HG03520 (cell line): ENCODE data around the gene BRD3OS.
A peak's percentile ranks its signal among the peaks of the same experiment; 100 is the strongest.
"Not testable (repeated sequence)": the region's sequence is repeated elsewhere in the genome, so short reads cannot be mapped to it uniquely, and the experiment has no call there.

Experiments
- ATAC-seq: cut with Tn5 transposase; IDR thresholded peaks from one replicate; pipeline ENCODE4 v1.9.1; 2021; ENCODE audit warnings: mild to moderate bottlenecking, moderate library complexity; ENCODE audit not compliant: unreplicated experiment

The BRD3OS gene

DNA sequence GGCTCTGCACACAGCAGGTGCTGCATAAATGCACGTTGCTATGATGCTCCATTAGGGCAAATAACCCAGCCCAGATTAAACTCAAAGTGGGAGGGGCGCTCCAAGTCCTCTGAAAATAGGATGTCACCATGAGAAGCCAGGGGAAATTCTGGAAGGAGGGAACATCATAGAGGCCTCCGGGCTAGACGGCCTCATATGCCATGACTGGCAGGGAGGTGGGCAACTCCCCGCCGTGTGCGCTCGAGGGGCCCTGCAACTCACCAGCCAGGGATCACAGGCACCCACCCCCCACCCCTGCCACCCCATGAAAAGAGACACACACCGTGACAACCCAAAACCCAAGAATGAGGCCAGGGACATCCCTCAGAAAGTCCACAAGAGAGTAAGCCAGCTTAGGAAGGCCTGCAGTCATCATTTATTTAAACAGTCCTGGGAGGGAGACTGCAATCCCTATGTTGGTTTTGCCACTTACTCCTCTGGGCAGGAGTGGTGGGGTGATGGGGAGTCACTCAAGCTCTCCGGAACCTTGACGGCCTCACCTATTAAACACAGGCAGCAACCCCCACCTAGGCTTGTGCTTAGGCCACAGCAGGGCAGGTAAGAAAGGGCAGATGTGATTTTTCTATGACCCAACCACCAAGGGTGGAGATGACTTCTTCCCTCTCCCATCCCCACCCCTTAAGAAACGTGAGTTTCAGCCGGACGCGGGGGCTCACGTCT is 37.2 kb upstream of the BRD3OS start:
- ATAC-seq: no peak

GRCh38 chr9:133988771-133989170 is 36.5 kb upstream of the BRD3OS start:
- not testable (repeated sequence) for ATAC-seq

DNA sequence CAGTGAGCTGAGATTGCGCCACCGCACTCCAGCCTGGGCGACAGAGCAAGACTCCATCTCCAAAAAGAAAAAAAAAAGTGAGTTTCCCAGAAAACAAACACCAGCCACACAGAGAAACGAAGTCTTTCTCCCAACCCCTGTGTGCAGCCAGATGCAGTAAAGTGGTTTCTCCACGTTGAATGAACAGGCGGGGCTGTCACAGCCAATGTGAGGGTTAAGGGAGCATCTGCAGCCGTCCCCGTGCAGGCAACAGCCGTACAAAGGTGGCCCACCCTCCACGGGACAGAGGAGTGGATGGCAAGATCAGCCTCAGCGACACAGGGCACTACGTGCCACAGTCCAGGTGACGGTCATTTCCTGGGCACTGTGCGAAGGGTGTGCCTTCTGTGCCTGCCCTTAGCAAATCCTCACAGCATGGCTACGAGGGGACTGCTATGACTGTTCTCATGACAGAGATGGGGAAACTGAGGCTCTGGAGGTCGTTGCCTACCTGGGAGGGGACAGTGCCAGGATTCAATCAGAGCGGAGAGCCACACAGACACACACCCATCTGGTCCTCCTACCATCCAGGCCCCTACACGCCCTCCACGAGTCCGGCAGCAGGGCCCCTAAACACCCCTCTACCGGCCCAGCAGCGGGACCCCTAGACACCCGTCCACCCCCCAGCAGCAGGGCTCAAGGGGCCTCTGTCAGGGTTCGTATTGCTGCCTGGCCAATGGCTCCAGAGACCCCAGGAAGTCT is 35.5 kb upstream of the BRD3OS start:
- ATAC-seq: no peak

- ATAC-seq: no peak
Measured at GRCh38 chr9:133990366-133991213, 34.7 kb upstream of the BRD3OS start.

GRCh38 chr9:133991214-133991921 is 33.9 kb upstream of the BRD3OS start:
- peak; percentile 8 for ATAC-seq

GRCh38 chr9:133991964-133992779 is 33.1 kb upstream of the BRD3OS start, which contains the start of gene VAV2:
VAV2 (minus strand) TSS chr9:133992324; CDS start chr9:133992278, 46 bp downstream.
- peak; percentile 49 for ATAC-seq

- ATAC-seq: peak; percentile 39
Measured at GRCh38 chr9:133992780-133993634, 32.3 kb upstream of the BRD3OS start.

GRCh38 chr9:133993635-133994253 is 31.5 kb upstream of the BRD3OS start:
- no peak for ATAC-seq

DNA sequence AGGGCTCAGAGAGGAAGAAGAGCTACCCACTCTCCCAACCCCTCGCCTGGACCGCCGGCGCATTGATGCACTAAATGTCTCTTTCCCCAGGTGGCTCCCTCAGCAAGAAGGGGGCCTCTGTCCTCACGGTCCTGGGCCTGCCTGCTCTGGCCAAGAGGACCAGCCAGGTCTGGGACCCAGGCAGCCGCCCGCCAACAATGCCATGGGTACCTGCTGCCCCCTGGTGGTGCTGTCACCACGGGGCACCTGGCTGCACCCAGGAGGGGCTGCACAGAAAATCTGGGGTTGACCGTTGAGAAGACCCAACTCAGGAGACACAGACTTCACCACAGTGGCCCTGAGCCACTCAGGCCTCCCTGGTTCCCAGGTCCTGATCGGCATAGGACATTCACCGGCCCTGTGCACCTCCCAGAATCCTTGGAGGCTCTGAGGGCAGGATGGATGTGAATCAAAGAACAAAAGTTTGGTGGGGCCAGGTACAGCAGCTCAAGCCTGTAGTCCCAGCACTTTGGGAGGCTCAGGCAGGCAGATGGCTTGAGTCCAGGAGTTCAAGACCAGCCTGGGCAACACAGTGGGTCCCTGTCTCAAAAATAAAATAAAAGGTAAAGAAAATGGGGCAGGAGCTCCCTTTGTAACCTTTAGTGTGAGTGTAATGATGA is 30.8 kb upstream of the BRD3OS start:
- no peak for ATAC-seq

DNA sequence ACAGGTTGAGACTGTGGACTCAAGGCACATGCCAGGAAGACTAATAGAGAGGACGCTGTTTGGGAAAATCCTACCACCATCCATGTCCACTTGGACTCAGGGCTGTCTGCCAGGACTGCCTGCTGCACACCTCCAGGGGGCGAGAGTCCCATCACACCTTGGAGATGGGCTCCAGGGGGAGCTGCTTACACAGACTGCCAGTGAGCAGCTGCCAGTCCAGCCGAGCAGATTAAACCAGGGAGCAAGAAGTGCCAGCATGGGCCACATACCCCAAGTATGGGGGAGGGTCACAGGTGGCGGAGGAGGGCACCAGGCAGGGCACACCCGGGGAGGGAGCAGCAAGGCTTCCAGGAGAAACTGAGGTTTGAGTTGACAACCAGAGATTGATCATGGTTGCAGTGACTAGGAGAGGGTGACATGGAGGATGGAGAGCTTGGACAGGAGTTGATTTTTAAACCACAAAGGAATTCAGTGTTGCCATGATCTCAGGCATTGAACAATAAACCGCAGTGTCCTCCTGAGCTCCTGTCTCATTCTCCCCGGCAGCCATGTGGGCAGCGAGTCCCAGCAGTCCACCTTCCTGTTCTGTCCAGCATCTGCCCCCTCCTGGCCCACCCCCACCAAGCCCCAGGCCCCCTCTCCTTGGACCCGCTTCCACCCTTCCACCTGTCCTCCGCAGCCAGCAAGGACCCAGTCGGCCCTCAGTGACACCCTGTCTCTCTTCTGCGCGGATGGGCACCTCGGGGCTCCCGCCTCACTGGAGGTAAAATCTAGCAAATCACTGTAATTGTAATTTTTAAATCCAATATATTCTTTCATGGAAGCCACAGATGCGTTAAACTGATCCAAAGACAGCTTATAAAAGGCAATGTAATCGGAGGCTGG is 30.0 kb upstream of the BRD3OS start:
- ATAC-seq: no peak

DNA sequence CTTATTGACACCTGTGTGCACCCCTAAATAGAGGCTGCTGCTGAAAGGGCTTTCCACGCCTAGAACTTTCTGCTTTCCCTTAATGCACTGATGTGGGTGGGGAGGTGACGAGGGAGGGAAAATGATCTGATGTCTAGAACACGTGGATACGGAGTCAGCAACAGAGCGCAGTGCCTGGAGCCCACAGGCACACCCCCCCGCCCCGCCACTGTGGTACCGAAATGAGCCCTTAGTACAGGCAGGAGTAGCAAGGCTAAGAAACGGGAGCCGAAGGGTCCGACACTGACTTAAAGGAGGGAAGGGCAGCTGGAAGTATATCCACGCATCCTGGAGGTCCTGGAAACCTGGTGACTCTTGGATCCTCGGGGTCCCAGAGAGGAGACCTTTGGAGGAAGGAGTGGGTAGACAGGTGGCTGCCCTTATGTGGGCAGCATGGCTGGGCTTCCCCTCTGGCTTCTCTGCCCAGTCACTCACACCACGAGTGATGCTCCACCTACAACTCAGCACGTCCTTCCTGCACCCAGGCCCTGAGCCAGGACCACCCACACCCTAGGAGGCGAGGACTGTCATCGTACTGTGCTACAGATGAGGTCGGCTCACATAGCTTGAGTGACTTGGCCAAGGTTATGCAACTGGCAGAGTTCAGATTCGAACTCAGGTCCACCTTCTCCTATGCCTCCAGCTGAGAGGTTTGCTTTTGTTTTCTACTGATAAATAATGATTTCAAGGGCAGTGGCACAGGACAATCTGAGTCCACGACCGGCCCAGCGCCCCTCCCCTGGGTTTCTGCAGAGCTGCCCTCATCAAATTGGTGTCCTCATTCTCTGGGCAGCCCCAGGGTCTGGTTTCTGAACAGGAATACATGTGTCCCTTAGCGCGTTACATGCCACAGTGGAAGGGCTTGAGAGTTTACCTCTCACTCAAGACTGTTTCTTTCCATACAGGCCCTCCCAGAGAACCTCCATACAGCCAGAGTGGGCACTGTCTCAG is 28.5 kb upstream of the BRD3OS start:
- ATAC-seq: no peak

GRCh38 chr9:133997584-133997983 is 27.7 kb upstream of the BRD3OS start:
- ATAC-seq: no peak

DNA sequence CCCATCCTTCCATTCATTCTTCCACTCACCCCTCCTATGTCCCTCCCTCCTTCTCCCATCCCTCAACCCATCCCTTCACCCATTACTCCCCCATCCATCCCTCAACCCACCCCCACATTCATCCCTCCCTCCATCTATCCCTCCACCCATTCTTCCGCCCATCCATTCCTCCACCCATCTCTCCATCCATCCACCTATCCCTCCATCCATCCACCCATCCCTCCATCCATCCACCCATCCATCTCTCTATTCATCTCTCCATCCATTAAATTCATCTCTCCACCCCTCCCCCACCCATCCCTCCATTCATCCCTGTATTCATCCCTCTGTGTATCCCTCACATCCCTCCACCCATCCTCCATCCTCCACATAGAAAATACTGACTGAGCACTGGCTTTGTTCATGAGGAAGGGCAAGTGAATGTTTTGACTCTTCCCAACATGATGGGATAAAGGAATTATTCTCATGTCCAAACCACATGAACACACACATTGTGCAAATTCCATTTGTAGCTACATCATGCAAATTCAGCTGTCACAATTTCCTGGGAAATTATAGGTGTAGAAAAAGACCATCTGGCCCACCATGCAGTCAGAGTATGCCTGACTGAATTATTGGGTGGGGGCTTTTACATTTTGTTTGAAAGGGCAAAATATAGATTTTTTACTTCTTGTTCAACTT is 26.2 kb upstream of the BRD3OS start:
- ATAC-seq: no peak

- no peak for ATAC-seq
Measured at GRCh38 chr9:133999851-134000265, 25.4 kb upstream of the BRD3OS start.

- ATAC-seq: no peak
Measured at GRCh38 chr9:134002796-134003195, 22.5 kb upstream of the BRD3OS start.
